ENCODE measurements around the gene MAOB.
A peak's percentile ranks its signal among the peaks of the same experiment; 100 is the strongest.
"Not testable (repeated sequence)": the region's sequence is repeated elsewhere in the genome, so short reads cannot be mapped to it uniquely, and the experiment has no call there.

Gene MAOB

GRCh38 chrX:43882294-43882681 lies at the start of gene MAOB:
TSS of gene MAOB (minus strand) at chrX:43882450. CDS start at chrX:43882299, 151 bp downstream.
- DNase-seq (ENCODE audit: low spot score) = peak; percentile 56

GRCh38 chrX:43922032-43922431 lies 39.8 kb upstream of the MAOB start:
- not testable (repeated sequence) for DNase-seq (ENCODE audit: low spot score)

GRCh38 chrX:43910772-43911171 lies 28.5 kb upstream of the MAOB start:
- not testable (repeated sequence) for DNase-seq (ENCODE audit: low spot score)

- no peak for DNase-seq (ENCODE audit: low spot score)
Measured at GRCh38 chrX:43910012-43910411, 27.8 kb upstream of the MAOB start.

GRCh38 chrX:43909141-43909540 lies 26.9 kb upstream of the MAOB start:
- DNase-seq (ENCODE audit: low spot score) = no peak

GRCh38 chrX:43899878-43900815 lies 17.9 kb upstream of the MAOB start:
- DNase-seq (ENCODE audit: low spot score) = no peak

- no peak for DNase-seq (ENCODE audit: low spot score)
Measured at GRCh38 chrX:43898406-43899035, 16.3 kb upstream of the MAOB start.

GRCh38 chrX:43897290-43897689 lies 15.0 kb upstream of the MAOB start:
- no peak for DNase-seq (ENCODE audit: low spot score)

GRCh38 chrX:43892336-43892870 lies 10.2 kb upstream of the MAOB start:
- DNase-seq (ENCODE audit: low spot score) = no peak

- no peak for DNase-seq (ENCODE audit: low spot score)
Measured at GRCh38 chrX:43885617-43886016, 3.4 kb upstream of the MAOB start.

GRCh38 chrX:43881410-43882293 lies 598 bp downstream of the MAOB start:
- no peak for DNase-seq (ENCODE audit: low spot score)

- no peak for DNase-seq (ENCODE audit: low spot score)
Measured at GRCh38 chrX:43880425-43880824, 1.8 kb downstream of the MAOB start.

GRCh38 chrX:43878906-43879526 lies 3.2 kb downstream of the MAOB start:
- no peak for DNase-seq (ENCODE audit: low spot score)

GRCh38 chrX:43876680-43877079 lies 5.6 kb downstream of the MAOB start:
- DNase-seq (ENCODE audit: low spot score) = no peak

GRCh38 chrX:43870758-43871419 lies 11.4 kb downstream of the MAOB start:
- DNase-seq (ENCODE audit: low spot score) = no peak

GRCh38 chrX:43870011-43870410 lies 12.2 kb downstream of the MAOB start:
- DNase-seq (ENCODE audit: low spot score) = no peak

- DNase-seq (ENCODE audit: low spot score) = no peak
Measured at GRCh38 chrX:43868791-43869190, 13.5 kb downstream of the MAOB start.

GRCh38 chrX:43866423-43866822 lies 15.8 kb downstream of the MAOB start:
- no peak for DNase-seq (ENCODE audit: low spot score)

GRCh38 chrX:43865791-43866190 lies 16.5 kb downstream of the MAOB start:
- DNase-seq (ENCODE audit: low spot score) = no peak

GRCh38 chrX:43862434-43862833 lies 19.8 kb downstream of the MAOB start:
- no peak for DNase-seq (ENCODE audit: low spot score)

GRCh38 chrX:43861750-43862149 lies 20.5 kb downstream of the MAOB start:
- no peak for DNase-seq (ENCODE audit: low spot score)
